Neural cell (in vitro differentiated cells): ENCODE results near the gene RYR2.

Experiments used
- EP300 ChIP-seq: fragments of 450-650 bp; conservative IDR thresholded peaks from 2 replicates; pipeline ENCODE4 v1.6.1; 2014; ENCODE audit warnings: antibody characterized with exemption, mild to moderate bottlenecking, moderate library complexity; ENCODE audit not compliant: poor library complexity, severe bottlenecking
- MXI1 ChIP-seq: fragments of 450-650 bp; conservative IDR thresholded peaks from 2 replicates; pipeline ENCODE4 v1.6.1; 2014; ENCODE audit warnings: antibody characterized with exemption, mild to moderate bottlenecking; ENCODE audit not compliant: poor library complexity, severe bottlenecking
- POLR2AphosphoS5 ChIP-seq: IDR thresholded peaks from 2 replicates; pipeline ENCODE4 v1.6.1; 2012
- RAD21 ChIP-seq: fragments of 450-650 bp; conservative IDR thresholded peaks from 2 replicates; pipeline ENCODE4 v1.6.1; 2014; ENCODE audit warnings: antibody characterized with exemption, mild to moderate bottlenecking, moderate library complexity
- SMC3 ChIP-seq: fragments of 450-650 bp; conservative IDR thresholded peaks from 2 replicates; pipeline ENCODE4 v1.6.1; 2014; ENCODE audit warnings: antibody characterized with exemption, mild to moderate bottlenecking, moderate library complexity; ENCODE audit not compliant: poor library complexity
- TAF1 ChIP-seq: IDR thresholded peaks from 2 replicates; pipeline ENCODE4 v1.6.1; 2012; ENCODE audit warnings: low read depth
- TF ChIP-seq, protein P1 (sequence below): fragments of 450-650 bp; IDR thresholded peaks from 2 replicates; pipeline ENCODE4 v1.5.1; 2014; ENCODE audit warnings: antibody characterized with exemption, mild to moderate bottlenecking, moderate library complexity; ENCODE audit not compliant: poor library complexity, severe bottlenecking
- TF ChIP-seq, protein P2 (sequence below): IDR thresholded peaks from 2 replicates; pipeline ENCODE4 v1.6.1; 2012; ENCODE audit warnings: borderline replicate concordance

DNA sequence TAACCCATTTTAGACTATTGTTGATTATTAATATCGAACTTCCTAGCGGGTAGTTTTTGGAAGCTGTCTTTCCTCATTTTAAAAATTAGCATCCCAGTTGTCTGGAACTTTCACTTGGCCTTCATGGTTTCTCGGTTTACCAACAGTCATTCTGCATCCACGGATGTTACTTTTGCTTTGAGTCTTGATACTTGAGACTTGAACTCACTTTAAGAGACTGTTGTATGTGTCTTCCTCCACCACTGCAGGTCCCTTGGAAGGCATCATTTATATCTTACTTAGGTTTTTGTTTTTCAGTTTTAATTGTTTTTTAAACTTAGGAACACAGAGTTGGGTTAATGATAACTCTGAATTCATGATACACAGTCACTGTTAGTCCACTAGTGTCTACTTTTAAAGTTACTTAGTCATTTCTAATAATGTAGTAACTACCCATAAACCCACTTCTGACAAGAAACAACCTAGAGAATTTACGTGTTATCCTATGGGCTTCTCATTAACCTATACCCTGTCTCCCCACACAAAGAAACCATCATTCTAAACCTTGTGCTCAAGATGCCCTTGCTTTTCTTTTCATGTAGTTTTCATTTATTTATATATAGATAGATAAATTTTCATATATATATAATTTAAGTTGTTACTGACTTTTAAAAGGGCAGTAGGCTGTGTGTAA is 696.1 kb downstream of the RYR2 start:
- TF ChIP-seq SMC3 (no peak), POLR2AphosphoS5 (no peak), EP300 (no peak), RAD21 (no peak), MXI1 (no peak), TAF1 (no peak)
- TF ChIP-seq, protein P1, sequence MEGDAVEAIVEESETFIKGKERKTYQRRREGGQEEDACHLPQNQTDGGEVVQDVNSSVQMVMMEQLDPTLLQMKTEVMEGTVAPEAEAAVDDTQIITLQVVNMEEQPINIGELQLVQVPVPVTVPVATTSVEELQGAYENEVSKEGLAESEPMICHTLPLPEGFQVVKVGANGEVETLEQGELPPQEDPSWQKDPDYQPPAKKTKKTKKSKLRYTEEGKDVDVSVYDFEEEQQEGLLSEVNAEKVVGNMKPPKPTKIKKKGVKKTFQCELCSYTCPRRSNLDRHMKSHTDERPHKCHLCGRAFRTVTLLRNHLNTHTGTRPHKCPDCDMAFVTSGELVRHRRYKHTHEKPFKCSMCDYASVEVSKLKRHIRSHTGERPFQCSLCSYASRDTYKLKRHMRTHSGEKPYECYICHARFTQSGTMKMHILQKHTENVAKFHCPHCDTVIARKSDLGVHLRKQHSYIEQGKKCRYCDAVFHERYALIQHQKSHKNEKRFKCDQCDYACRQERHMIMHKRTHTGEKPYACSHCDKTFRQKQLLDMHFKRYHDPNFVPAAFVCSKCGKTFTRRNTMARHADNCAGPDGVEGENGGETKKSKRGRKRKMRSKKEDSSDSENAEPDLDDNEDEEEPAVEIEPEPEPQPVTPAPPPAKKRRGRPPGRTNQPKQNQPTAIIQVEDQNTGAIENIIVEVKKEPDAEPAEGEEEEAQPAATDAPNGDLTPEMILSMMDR, result no peak
- TF ChIP-seq, protein P2, sequence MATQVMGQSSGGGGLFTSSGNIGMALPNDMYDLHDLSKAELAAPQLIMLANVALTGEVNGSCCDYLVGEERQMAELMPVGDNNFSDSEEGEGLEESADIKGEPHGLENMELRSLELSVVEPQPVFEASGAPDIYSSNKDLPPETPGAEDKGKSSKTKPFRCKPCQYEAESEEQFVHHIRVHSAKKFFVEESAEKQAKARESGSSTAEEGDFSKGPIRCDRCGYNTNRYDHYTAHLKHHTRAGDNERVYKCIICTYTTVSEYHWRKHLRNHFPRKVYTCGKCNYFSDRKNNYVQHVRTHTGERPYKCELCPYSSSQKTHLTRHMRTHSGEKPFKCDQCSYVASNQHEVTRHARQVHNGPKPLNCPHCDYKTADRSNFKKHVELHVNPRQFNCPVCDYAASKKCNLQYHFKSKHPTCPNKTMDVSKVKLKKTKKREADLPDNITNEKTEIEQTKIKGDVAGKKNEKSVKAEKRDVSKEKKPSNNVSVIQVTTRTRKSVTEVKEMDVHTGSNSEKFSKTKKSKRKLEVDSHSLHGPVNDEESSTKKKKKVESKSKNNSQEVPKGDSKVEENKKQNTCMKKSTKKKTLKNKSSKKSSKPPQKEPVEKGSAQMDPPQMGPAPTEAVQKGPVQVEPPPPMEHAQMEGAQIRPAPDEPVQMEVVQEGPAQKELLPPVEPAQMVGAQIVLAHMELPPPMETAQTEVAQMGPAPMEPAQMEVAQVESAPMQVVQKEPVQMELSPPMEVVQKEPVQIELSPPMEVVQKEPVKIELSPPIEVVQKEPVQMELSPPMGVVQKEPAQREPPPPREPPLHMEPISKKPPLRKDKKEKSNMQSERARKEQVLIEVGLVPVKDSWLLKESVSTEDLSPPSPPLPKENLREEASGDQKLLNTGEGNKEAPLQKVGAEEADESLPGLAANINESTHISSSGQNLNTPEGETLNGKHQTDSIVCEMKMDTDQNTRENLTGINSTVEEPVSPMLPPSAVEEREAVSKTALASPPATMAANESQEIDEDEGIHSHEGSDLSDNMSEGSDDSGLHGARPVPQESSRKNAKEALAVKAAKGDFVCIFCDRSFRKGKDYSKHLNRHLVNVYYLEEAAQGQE, result no peak
